CD4-positive, alpha-beta T cell treated with Interleukin-2 at 100 ng/mL for 4 hours (primary cell): ENCODE results near the gene SLC45A1.

ENCODE experiments used
- DNase-seq: peaks from one replicate; pipeline ENCODE4 v3.0.0-alpha.2; 2020; ENCODE audit warnings: low spot score

SLC45A1 gene

GRCh38 chr1:8386247-8386646 lies 68.3 kb downstream of the SLC45A1 start:
- no peak for DNase-seq

GRCh38 chr1:8388732-8389562 lies 71.0 kb downstream of the SLC45A1 start:
- DNase-seq: no peak

GRCh38 chr1:8389958-8390535 lies 72.1 kb downstream of the SLC45A1 start:
- no peak for DNase-seq

- no peak for DNase-seq
These were observed 72.8 kb downstream of the SLC45A1 start for GRCh38 chr1:8390707-8391106.

- no peak for DNase-seq
These were observed 74.6 kb downstream of the SLC45A1 start for GRCh38 chr1:8392522-8392921.
